ENCODE results near the gene S1PR5. TPM values are rescaled to one million over a fixed set of nuclear protein-coding genes. Genes with fewer than 3 reads are reported as not detected.

The S1PR5 gene
- total and polyA plus RNA-seq, 9 of the 15 experiments (the other 6 are each of a cell fraction or from before 2014, with no cell fraction given) = 0.03 to 0.54 (median 0.35) TPM; not detected in 4

- 0 out of 2 replicates have a peak, but pooled peaks have one; percentile 29 for TF ChIP-seq HMGXB4 (CRISPR knock-in tag; IDR thresholded peaks at IDR 0.05)
- 0 out of 2 replicates have a peak, but pooled peaks have one; percentile 24 for TF ChIP-seq POLR2AphosphoS5 (IDR thresholded peaks at IDR 0.05; ENCODE audit: control insufficient read depth, insufficient read depth, low read depth, low read length)
- no peak for TF ChIP-seq WHSC1 (IDR thresholded peaks at IDR 0.05; ENCODE audit: low read length)
- no peak for TF ChIP-seq MXD1 (CRISPR knock-in tag; IDR thresholded peaks at IDR 0.05; ENCODE audit: borderline replicate concordance, poor library complexity, severe bottlenecking)
- peak; percentile 37 for TF ChIP-seq ASH1L (IDR thresholded peaks at IDR 0.05; ENCODE audit: borderline replicate concordance, low read depth, partially characterized antibody)
- TF ChIP-seq ARNT (IDR thresholded peaks at IDR 0.05) = 0 out of 4 replicates have a peak, but pooled peaks have one; percentile 33 to 43
- peak; percentile 50; the same call in 1 of the 2 replicates for TF ChIP-seq GABPA (tag; conservative IDR thresholded peaks at IDR 0.05; ENCODE audit: low read depth)
- TF ChIP-seq E2F5 (CRISPR knock-in tag; IDR thresholded peaks at IDR 0.05) = peak; percentile 94; the same call in 1 of the 2 replicates
- no peak for TF ChIP-seq TEAD2 (tag; IDR thresholded peaks at IDR 0.05)
- TF ChIP-seq CTBP1 (IDR thresholded peaks at IDR 0.05; ENCODE audit: borderline replicate concordance) = 0 out of 2 replicates have a peak, but pooled peaks have one; percentile 1
- TF ChIP-seq HSF4 (CRISPR knock-in tag; IDR thresholded peaks at IDR 0.05; ENCODE audit: borderline replicate concordance) = no peak
- no peak for TF ChIP-seq POLR2AphosphoS2 (IDR thresholded peaks at IDR 0.05; ENCODE audit: low read length)
- TF ChIP-seq MAFK (IDR thresholded peaks at IDR 0.05; ENCODE audit: low read length) = no peak
- TF ChIP-seq ELK3 (CRISPR knock-in tag; IDR thresholded peaks at IDR 0.05) = no peak
- no peak for TF ChIP-seq DMBX1 (CRISPR knock-in tag; IDR thresholded peaks at IDR 0.05; ENCODE audit: borderline replicate concordance)
- peak; percentile 61 for TF ChIP-seq FOSL1 (tag; conservative IDR thresholded peaks at IDR 0.05)
- TF ChIP-seq ZNF57 (CRISPR knock-in tag; IDR thresholded peaks at IDR 0.05) = no peak
- peak; percentile 83 for TF ChIP-seq DPF2 (IDR thresholded peaks at IDR 0.05)
- no peak for TF ChIP-seq RCOR1 (IDR thresholded peaks at IDR 0.05; ENCODE audit: borderline replicate concordance in 1 of 2, low read depth in 2 of 2, low read length in 2 of 2)
- no peak for TF ChIP-seq BDP1 (IDR thresholded peaks at IDR 0.05; ENCODE audit: insufficient read depth, insufficient read length)
These were observed 14.1 kb downstream of the S1PR5 start, which contains the start of gene KEAP1 (continued) for GRCh38 chr19:10503002-10503789.

Data from K562 (cell line).